NT2/D1 (cell line): ENCODE measurements around the gene DAPK1.

ENCODE experiments used
- SUZ12 ChIP-seq: IDR thresholded peaks from 2 replicates; pipeline ENCODE4 v1.6.1; 2011; ENCODE audit not compliant: insufficient read length, insufficient read depth; ENCODE audit errors: extremely low read depth
- YY1 ChIP-seq: IDR thresholded peaks from 2 replicates; pipeline ENCODE4 v1.6.1; 2011; ENCODE audit not compliant: insufficient read length, insufficient read depth
- ZNF274 ChIP-seq: IDR thresholded peaks from 2 replicates; pipeline ENCODE4 v1.6.1; 2011; ENCODE audit warnings: mild to moderate bottlenecking, low read depth, low read length

DNA sequence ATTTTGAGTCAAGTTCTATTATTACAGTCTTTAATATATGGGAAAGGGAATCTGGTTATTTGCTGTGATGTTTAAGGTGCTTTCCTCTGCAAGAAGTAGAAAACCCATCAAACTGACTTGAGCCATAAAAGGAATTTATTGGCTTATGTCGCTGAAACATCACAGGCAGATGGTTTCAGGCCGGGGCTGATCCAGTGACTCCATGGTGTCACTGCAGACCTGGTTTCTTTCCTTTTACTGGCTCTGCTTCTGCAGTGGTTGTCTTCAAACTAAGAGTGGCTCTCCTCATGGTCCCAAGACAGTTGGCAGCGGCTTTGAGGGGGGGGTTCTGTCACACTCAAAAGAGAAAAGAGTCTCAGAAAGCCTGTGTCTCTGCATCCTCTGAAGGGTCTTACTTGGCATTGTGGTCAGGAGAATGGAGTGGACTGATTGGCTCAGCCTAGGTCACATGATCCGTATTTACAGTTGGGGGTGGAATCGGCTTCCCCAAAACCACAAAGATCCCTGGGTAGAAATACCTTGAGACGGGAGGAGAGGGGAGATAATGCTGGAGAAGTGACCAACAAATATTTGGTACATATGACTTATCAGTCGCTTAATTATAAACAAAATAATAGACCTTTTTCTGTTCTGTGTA lies 106.3 kb downstream of the DAPK1 start:
- TF ChIP-seq YY1 = no peak
- TF ChIP-seq ZNF274 = no peak
- TF ChIP-seq SUZ12 = no peak
